GDM1 (cell line): ENCODE data around the gene PRDM2.
"Not testable (repeated sequence)": the region's sequence is repeated elsewhere in the genome, so short reads cannot be mapped to it uniquely, and the experiment has no call there.

Experiments
- DNase-seq: peaks from one replicate; lab custom pipeline; 2025; lab: John Stamatoyannopoulos, UW

Gene PRDM2

GRCh38 chr1:13699510-13699909, 478 bp upstream of the PRDM2 start:
- no peak for DNase-seq

- no peak for DNase-seq
These were observed 708 bp downstream of the PRDM2 start for GRCh38 chr1:13700521-13701270.

- DNase-seq, result no peak
These were observed 1.3 kb downstream of the PRDM2 start for GRCh38 chr1:13701271-13701640.

- no peak for DNase-seq
These were observed 2.6 kb downstream of the PRDM2 start for GRCh38 chr1:13702425-13703127.

DNA sequence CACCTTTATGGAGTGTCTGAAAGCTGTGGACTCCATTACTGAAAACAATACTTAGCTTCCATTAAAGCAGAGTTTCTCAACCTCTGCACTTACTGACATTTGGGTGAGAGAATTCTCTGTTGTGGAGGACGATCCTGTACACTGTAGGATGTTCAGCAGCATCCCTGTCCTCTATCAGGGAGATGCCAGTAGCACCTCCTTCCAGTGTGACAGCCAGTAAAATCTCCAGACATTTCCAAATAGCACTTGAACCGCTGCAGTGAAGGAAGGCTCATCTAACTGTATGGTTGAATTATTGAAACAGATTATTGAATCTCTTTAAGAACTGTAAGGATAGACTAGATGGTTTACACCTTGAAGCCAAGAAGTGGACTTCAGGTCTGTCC, 3.1 kb downstream of the PRDM2 start:
- DNase-seq, result no peak

DNA sequence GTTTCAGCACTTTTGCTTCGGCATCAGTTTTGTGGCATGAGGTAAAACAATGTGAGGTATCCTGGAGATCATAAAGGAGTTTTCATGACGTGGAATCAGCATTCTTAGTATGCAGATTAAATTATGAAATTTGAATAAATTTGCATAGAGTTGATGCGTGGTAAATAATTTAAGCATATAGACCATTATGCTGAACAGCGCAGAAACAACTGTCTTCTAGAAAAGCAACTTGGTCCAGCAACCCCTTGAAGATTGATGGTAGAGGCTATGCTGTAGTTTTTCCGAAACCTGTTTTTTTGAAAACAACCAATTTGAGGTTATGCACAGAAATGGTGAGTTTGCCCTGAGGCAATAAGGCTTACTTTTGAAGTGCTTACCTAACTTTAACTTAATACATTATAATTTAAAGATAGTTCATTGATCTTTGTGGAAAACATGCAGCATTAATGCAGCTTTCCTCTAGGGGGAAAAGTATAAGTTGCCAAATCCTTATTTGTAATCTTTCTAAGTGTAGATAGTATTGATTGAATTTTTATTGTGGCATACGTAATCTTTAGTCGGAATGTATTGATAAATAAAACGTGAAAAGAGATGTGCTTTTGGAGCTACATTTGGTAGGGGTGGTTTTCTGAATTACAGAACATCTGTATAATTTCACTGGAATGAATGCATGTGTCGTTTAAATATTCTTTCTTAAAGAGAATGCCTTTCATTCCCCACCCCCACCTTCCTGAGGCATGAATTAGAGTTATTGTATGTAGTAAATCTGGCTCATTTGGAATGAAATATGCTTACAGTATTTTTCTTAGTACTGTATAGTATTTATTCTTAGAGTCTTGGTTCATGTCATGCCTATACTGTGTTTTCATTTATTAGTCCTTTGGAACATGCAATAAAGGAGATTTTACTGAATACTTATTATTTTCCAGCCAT, 3.8 kb downstream of the PRDM2 start:
- DNase-seq, result no peak

DNA sequence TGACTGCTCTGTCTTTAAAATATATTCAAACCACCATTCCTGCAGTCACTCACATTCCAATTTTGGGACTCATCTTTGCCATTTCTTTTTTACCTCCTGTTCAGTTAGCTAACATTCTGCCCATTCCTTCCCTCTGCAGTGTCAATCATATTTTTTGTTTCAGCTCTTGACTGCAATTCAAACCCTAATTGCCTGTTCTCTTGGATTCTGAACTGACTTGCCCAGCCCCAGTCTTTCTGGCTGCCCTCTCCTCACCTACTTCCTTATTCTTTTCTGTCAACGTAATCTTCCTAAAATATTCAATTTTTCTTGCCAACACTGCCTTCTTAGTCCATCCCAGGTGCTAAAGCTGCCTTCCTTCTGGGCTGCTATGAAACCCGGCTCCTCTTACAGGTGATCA, 6.1 kb downstream of the PRDM2 start:
- no peak for DNase-seq

DNA sequence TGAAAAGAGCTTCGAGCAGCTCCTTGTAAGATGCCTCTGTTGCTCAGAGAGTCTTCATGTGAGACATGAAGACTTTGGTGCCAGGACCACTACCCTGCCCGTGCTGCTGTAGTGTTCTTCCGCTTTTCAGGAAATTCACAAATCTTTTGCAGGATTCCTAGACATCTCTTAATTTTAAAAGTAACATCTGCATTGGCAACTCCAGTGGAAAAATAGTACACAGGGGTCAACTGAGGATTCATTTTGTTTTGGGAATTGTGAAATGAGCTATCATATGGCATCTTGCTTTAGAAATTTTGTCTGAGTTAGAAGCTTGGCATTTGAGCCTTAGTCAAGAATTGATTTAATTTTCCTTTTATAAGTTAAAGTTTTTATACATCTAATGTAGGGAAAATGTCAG, 7.2 kb downstream of the PRDM2 start:
- no peak for DNase-seq

DNA sequence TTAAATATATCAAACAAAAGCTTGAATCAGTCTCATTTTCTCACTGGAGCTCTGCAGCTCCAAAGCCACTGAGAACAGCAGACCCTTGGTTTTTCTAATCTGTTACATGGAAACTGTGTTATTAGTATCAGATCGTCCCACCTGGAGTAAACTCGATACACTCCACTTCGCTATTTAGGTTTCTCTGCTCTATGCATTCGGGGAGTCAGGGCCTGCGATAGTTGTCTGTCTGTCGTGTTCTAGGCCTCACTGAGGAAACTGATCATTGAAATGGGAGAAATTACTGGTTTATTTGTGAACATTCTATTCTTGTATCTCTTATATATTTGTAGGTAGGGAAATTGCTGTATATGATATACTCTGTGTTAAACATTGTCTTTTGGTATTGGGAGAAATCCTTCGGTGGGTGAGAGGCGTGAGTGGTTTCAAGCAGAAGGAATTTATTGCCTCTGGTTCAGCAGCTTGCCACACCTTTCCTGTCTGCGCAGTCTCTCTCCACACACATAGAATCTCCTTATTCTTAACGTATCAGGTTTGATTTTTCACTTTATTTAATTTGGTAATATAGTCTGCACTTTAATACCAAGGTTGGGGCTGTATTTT, 8.5 kb downstream of the PRDM2 start:
- no peak for DNase-seq

DNA sequence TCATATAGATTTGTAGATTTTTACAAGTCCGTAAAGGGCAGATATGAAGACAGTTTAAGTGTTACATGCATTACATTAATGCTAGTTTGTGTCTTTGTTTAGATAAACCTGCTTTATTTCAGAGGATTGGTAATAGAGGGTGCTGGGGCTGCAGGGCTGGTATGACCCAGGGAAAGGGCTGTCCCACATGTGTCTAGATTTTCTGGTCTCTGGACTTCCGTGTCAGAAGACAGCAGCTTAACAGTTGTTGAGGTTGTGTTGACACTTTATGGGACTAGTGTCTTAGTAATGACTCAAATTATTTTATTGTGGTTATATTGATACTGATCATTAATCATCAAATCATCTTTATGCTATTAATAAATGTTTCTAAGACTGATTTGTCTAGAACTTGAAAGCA, 10.1 kb downstream of the PRDM2 start:
- no peak for DNase-seq

DNA sequence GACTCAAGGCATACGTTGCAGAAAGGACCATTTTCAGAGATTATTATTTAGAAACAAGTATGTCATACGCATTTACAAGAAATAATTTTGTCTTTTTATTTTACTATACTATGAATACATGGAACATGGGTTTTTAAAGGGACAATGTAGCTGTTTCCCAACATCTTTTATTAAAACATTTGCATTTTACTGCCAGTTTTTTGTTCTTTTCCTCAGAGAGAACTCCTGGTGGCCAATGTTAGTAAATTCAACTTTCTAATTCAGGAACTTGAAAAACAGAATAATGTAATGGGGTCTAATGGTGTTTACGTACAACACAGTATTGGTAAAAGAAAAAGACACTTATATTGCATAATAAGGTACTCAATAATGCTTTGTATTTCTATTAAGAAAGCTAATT, 14.9 kb downstream of the PRDM2 start:
- no peak for DNase-seq

DNA sequence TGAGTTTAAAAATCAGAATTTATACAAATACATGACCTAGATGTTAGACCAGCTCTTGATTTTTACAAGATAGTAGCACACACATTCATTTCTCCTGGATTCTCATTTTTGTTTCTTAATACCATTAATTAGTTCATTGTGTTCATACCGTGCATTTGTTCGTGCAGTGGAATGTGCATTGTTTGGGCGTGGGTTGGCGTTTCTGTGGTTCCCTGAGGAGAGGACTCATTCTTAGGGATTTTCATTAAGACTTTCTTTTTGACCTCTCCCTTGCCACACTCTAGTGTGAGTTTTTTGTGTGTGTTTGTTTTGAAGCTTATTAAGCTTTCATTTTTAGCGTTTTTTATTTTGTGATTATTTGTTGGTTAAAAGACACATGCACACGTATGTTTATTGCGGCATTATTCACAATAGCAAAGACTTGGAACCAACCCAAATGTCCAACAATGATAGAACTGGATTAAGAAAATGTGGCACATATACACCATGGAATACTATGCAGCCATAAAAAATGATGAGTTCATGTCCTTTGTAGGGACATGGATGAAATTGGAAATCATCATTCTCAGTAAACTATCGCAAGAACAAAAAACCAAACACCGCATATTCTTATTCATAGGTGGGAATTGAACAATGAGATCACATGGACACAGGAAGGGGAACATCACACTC, 15.8 kb downstream of the PRDM2 start:
- DNase-seq, result not testable (repeated sequence)

GRCh38 chr1:13722808-13723360, 22.9 kb downstream of the PRDM2 start:
- no peak for DNase-seq

- no peak for DNase-seq
These were observed 23.8 kb downstream of the PRDM2 start for GRCh38 chr1:13723810-13724209.

- DNase-seq, result peak; percentile 11
These were observed 25.8 kb downstream of the PRDM2 start for GRCh38 chr1:13725714-13726175.

- DNase-seq, result no peak
These were observed 28.2 kb downstream of the PRDM2 start for GRCh38 chr1:13728091-13728715.

DNA sequence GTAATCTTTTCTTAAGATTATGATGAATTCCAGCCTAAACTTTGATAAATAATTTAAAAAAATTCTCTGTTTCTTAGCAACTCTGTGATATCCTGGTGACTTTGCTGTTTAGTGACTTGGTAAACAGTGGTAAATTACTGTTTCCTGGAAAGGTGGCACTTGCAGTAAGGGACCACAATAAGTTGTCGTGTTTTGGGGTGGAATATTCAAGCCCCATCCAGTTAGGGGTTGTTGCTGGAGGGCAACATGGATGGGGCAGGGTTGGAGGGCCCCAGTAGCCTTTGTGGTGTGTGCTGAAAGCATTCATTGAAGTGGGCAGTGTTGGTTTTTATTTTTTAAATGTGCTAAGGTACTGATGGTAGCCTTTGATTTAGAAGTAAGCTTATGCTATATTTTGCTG, 30.3 kb downstream of the PRDM2 start:
- no peak for DNase-seq

- DNase-seq, result peak; percentile 65
These were observed 30.9 kb downstream of the PRDM2 start for GRCh38 chr1:13730751-13731482.

- no peak for DNase-seq
These were observed 31.9 kb downstream of the PRDM2 start for GRCh38 chr1:13731897-13732296.
